ENCODE results near the gene SOHLH1.

The SOHLH1 gene, protein sequence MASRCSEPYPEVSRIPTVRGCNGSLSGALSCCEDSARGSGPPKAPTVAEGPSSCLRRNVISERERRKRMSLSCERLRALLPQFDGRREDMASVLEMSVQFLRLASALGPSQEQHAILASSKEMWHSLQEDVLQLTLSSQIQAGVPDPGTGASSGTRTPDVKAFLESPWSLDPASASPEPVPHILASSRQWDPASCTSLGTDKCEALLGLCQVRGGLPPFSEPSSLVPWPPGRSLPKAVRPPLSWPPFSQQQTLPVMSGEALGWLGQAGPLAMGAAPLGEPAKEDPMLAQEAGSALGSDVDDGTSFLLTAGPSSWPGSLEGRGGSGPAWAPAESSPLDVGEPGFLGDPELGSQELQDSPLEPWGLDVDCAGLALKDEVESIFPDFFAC

DNA sequence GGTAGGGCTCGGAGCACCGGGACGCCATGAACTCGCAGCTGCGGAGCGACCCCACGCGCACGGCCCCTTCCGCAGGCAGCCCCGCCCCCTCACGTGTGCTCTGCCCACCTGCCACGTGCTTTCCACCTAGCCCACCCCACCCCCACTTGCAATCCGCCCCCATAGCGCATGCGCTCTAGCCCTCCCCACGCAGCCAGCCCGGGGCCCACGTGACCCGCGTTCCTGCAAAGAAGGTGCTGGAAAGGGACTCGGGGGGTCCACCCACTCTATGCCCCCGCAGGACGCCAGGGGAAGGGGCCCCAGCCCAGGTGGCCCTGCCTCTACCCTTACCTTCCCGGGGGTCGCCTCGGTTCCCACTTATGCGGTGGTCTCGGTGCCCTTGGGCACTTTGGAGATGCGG, at the start of gene SOHLH1:
TSS of gene SOHLH1 (minus strand) at position 42 of the 400 bp plus-strand sequence. CDS start at position 28, 14 bp downstream.
- no peak for ATAC-seq
- DNase-seq = no peak

DNA sequence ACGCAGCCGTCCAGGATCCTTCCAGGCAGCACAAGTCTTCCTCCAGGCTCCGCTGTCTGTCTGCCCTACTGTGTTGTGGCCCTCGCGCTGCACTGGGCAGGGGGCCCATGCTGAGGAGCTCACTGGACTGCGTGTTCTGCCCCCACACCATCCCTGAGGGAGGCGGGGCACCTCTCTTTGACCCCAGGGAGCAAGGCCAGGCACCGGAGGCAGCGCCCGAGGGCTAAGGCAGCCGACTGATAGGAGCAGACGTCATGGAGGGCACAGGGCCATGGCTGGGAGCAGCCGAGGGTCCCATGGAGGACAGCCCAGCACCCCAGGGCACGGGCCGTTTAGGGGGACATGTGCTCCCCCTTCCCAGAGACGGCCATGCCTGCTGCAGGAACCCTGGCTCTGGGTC, 49.4 kb upstream of the SOHLH1 start:
- DNase-seq = no peak
- ATAC-seq = no peak

DNA sequence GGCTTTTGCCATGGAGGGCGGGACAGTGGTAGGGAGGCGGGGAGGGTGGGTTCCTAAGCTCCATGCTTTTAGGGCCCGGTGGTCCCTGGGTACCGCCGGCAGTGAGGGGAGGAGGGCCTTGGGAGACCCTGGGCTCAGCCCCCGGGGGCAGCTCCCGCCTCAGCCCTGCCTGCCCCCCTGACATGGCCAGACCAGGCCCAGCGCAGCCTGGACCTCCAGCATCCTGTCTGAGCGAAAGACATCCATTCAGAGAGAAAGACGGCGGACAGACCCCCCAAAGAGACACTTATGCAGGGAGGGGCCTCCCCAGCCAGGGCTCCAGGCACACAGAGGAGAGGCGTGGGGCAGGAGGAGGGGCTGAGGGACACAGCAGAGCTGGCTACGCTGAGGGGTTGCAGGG, 48.0 kb upstream of the SOHLH1 start:
- DNase-seq = no peak
- ATAC-seq = no peak

DNA sequence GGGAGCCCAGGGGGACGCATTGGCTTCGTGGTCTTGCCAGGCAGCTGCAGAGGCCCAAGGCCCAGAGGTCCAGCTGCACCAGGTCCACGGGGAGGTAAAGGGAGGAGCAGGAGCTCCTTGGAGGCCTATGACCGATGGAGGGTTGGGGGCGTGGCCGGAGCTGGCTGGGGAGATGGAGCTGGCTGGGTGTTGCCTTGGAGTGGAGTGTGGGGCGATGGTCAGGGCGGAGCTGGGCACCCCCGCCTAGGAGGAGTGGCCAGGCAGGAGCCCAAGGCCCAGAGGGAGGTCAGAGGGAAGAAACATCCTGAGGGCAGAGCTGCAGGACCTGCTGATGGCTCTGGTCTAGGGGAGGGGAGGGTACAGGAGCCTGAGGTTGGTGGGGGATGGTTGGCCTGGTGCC, 47.3 kb upstream of the SOHLH1 start:
- no peak for ATAC-seq
- DNase-seq = no peak

DNA sequence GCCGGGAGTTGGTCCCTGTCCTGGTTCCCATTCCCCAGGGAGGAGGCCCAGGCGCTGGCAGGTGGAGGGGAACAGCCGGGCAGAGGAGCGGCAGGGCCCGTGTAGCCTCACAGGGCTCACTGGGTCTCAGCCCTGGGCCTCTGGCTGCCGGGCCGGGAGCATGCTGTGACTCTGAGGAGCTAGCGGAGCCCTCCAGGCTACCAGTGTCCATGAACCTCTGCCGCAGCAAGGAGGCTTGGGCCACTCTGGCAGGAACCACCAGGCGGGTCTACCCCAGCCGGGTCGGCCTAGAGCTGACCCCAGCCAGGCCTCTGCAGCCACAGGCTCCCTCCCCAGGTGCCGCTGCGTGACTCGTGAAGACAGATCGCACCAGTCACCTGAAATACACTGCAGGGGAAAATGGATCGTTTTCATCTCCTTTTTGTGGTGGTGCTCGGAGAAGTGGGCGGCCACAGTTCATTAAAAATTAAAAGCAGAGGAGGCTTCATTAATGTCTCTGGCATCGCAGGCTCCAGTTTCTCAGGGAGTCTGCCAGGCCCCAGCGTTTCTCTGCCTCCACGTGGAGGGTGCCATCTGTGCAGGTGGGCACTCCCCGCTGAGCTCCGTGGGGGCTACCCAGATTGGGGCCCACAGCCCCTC, 46.5 kb upstream of the SOHLH1 start:
- no peak for ATAC-seq
- no peak for DNase-seq

DNA sequence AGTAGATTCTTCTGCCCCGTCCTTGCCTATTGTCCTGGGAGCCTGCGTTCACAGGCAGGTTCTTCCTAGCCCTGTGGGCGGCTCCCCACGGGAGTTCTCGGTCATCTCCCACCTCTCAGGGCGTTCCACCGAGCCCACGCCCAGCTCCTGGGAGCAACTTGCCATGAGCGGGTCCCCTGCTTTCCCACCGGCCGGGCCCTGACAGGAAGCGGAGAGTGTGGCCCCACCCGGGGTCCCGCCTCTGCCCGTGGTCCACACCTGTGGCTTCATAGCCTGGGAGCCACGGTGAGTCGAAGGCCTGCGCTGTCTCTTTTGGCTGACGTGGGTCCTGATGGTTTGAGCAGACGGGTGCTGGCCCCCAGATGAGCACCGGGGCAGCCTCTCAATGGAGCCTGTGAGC, 45.9 kb upstream of the SOHLH1 start:
- DNase-seq (no peak), ATAC-seq (no peak)

DNA sequence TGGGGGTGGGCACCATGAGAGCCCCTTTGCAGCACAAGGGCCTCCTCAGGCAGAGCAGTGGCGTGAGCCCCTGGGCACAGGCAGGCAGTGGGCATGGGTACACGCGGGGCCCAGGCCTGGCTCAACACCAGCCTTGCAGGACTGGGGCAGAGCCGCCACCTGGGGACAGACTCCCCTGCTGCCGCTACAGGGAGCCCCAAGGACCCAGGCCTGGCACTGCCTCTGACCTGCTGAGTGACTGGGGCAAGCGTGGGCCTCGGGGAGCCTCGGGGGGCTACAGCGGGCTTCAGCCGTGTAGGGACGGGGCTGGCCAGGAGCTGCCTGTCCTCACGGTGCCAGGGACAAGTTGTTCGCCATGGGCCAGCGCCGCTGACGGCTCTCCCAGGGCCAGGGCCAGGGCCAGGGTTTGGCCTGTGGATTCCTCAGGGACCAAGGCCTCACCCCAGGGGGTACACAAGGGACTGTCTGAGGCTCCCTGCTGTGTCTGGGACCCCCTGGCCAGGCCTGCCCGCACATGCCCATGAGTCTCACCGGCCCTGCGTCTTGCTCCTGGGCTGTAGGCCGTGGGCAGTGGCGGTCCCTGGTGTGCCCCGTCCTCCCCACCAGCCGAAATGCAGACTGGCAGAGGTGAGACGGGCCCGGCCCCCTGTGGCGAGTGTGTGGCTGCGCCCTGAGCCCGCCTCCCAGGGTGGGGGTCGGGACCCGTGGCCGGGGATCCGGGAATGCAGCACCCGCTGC, 45.2 kb upstream of the SOHLH1 start:
- no peak for ATAC-seq

DNA sequence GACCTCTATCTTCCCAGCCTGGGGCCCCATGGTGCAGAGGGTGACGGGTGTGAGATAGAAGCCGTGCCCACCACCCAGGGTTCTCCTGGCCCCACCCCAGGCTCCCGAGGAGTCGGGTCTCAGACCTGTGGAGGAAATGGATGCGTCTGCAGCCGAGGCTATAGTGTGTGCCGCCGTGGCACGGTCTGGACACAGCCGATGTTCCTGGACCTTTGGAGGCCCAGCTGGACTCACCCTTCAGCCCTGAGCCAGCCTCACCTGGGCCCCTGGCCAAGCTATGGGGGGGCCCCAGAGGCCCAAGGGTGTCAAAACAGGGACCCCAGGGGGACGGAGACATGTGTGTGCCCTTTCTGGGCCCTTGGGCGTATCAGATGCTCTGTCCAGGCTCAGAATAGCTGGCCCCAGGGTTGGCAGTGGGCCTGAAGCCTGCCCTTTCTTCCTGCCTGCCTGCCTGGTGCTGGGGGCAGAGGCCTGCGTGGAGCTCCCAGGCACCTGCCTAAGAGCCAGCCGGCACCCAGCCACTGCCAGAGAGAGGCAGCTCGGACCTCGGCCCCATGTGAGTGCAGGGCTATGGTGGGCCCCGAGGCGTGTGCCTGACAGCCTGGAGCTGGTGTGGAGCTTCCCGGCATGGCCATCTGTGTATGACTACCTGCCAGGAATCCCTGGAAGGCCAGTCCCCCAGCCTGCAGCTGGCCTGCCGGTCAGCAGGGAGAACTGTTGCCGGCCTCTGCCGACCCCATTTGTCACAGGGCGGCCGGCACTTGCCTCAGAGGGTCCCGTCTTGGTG, 44.5 kb upstream of the SOHLH1 start:
- ATAC-seq = no peak

More for the DNA sequence above, 45.2 kb upstream of the SOHLH1 start:
- DNase-seq = no peak

DNA sequence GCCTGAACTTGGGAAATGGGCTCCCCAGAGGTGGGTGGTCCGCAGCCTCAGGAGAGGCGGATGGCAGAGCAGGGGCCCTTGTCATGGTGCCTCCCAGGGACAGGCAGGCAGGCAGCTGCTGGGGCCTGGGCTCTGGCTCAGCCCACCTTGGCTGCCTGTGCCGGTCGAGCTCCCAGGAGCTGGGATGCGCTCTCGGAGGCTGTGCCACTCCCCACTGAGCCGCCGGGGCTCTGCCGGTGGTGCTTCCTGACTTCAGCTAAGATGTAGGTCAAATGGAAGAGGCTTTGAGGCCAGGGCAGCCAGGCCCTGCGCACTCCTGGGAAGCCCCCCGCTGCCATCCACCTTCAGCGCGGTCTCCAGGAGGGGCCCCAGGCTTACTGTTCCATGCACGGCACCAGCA, 43.7 kb upstream of the SOHLH1 start:
- DNase-seq (no peak), ATAC-seq (no peak)

More for the DNA sequence above, 44.5 kb upstream of the SOHLH1 start:
- no peak for DNase-seq

DNA sequence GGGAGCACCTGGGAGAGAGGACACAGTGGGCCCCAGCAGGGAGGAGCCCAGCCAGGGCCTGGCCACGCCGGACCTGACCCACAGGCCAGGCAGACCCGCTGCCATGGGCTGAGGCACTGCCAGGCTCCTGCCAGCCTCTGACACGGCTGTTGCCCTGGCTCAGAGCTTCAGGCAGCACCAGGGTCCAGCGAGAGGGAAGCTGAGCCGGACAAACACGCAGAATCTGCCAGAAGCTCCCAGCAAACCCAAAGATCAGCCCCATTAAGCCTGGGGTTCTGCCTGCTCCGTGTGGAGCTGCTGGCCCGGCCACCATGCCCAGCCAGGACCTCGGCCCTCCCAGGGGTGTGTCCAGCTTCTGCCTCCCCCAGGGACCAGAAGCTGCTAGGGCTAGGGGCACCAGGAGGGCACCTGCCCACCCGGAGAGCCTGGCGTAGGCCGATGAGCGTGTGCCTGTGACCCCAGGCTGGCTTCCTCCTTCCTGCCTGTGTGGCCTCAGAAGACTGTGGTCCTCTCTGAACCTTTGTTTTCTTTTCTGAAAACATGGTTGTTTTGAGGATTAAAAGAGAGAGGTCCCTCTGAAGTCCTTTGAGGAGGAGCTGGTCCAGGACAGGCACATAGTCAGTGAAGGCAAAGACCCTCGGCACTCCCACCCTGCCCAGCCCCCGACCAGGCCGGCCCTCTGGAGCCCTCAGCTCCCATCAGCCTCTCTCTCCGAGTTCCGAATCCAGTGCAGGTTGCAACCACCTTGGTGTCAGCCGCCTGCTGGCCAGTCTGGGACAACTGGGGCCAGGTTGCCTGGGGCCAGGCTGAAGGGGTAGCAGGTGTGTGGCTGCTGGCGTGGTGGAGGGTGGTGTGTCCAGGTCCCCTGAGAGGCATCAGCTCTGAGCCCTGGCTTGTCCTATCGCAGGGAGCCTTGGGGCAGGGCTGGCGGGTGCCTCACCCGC, 42.3 kb upstream of the SOHLH1 start:
- ATAC-seq (no peak), DNase-seq (no peak)

DNA sequence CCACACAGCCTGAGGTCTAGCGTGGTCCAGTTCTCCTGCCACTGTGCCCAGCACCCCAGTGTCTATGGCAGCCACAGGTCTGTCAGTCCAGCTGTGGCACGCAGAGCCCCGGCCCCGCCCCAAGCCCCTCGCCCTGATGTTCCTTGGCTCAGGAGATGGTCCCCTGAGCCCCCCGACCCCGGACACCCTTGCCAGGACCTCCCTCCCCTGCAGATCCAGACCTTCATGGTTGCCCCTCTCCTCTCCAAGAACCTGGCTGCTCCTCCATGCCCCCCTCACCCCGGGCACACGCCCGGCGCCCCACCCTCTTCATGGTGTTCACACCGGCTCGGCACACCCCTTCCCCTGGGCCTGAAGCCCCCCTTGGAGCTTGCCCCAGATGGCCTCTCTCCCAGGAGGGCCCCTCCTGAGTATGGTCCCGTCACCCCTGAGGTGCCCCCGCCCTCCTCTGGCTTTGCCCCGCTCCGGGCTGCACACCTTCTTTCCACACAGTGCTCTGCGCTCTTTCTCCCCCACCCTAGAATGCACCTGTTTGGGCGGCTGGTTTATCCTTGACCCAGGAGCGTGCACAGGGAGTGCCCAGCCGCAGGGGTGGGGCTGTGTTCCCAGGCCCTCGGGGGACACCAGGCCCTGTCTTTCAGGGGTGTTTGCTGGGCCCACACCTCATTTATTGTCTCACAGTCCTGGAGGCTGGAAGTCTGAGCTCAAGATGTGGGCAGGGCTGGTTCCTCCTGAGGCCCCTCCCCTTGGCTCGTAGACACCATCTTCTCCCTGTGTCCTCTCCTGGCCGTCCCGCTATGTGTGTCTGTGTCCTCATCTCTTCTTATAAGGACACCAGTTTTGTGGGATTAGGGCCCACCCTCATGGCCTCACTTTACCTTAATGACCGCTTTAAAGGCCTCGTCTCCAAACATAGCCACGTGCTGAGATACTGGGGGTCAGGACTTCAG, 40.3 kb upstream of the SOHLH1 start:
- no peak for DNase-seq
- ATAC-seq = no peak

DNA sequence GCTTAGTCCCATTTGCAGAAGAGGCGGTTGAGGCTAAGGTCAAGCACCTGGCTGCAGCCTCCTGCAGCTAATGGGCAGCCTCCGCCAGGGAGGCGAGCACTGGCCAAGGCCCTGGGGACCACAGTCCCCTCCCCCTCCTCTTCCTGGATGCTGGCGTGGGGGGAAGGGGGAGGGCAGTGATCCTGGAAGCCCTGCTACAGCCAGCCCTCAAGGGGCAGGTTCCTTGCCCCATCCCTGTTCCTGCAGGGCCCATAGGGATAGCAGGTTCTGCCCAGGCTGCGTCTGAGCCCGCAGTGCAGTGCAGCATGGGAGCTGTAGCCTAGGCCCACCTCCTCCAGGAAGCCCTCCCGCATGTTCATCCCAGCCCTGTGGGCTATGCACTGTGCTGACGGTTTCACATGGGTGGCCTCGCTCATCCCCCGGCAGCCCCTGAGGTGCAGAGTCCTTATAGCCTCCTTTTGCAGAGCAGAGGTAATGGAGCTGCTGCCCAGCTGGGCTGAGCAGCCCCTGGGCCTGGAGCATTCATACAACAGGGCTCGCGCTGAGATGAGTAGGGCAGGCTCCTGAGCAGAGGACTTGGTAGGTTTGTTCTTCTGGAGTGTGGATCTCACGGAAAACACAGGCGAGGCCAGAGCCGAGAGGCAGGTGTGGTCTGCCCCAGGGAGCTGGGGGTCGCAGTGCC, 38.7 kb upstream of the SOHLH1 start:
- no peak for DNase-seq
- no peak for ATAC-seq

DNA sequence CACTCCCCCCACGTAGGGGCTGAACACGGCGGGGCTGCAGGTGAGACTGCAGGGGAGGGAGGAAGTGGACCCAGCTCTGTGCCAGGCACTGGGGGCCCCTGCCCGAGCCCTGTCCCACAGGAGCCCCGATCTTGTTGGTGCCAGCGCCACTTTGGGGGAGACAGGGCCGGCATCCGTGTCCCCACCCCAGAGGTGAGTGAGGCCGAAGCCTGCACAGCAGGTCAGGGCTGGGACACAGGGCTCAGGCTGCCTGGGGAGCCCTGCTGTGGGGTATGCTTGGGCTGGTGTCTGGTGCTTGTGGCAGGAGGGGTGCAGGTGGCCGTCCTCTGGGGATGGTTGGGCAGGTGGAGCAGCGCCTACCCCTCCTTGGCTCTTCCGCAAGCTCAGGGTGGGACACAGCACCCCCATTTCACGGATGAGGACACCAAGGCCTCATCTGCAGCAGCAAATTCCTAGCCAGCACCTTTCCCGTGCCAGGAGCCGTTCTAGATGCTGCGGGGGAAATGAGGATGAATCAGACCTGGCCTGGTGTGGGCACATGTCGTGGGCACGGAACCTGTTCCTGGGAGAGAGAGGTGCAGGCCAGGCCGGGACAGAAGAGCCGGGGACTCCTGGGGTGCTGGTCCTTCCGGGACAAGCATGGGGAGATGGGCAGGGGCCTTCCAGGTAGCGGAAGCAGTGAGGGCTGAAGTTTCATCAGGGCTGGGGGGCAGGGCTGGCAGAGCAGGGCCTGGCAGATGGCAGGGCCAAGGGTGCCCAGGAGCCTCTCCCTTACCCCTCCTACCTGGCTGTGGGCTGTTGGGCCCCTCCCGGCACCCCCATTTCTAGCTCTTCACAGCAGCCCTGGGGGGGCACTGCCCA, 37.9 kb upstream of the SOHLH1 start:
- DNase-seq = no peak

DNA sequence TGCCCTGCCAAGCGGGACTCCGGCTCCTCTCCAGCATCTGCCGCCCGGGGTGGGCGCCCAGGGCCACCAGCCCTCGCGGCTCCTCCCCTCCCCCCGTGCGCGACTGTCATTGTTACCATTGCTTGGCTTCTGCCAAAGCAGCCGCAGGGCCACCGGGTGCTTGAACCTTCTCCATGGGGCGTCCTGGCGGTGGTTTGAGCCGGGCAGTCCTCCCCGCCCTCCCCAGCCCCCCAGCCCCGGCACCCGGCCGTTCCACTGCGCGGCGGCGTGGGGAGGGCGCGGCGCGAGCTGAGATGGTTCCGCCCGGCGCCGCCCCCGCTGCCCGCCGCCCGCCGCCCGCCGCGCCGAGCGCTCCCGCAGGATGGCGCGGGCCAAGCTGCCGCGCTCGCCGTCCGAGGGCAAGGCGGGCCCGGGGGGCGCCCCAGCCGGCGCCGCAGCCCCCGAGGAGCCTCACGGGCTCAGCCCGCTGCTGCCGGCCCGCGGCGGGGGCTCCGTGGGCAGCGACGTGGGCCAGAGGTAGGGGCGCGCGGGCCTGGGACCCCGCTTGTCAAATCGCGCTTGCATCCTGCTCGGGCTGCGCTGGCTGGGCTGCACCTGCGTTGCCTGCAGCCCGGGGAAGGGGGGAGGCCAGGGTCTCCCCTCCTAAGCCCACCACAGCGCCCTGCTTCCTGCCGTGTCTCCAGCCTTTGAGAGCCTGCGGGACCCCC, 37.1 kb upstream of the SOHLH1 start:
- no peak for ATAC-seq
- DNase-seq = no peak

More for the DNA sequence above, 37.9 kb upstream of the SOHLH1 start:
- peak; percentile 10 for ATAC-seq

DNA sequence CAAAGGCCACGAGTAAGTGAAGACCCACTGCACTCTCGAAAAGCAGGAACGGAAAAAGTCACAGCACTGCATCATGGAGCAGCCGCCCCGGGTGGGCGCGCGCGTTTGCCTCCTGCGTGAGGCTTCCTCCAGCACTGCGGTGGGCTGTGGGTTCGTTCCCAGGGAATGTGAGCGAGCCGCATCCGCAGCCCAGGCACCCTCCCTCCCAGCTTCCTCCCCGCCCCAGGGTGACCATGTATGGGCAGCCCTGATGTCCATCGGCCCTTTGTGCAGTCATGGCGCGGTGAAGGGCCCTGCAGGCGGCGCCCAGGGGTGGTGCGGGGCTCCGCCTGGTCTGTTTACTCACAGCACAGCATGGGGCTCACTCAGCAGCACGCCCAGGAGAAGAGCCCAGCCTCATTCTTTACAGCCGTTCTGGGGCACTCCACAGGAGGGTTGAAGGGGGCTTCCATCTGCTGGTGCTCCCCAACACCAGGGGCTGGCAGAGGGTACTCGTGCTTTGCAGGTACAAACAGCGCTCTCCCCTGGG, 35.4 kb upstream of the SOHLH1 start:
- DNase-seq (no peak), ATAC-seq (no peak)

DNA sequence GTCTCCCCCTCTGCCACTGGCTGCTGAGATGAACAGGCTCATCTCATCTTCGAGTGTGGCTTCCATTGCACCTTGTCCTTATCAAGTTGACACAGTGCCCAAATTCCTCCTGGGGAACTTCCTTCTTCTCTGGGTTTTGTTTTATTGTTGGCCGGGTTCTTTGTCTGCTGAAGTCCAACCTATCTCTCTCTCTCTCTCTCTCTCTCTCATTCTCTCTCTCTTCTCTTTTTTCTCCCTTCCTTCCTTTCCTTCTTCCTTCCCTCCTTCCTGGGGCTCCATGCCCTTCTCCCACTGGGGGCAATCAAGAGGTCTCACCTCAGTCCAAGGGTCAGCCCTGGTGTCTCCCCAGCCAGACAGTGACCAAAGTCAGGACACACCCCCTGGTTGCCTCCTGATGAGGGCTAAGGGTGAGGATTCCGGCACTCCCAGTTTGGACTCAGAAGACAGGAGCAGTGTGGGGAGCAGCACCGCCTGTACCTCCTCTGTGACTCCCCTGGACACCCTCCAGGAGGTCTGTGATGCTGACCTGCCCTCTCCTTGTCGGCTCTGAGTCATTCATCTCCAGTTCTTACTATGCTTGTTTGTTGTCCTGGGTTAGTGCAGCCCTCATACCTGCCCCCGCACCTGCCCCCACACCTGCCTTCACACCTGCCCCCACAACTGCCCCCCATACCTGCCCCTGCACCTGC, 33.4 kb upstream of the SOHLH1 start:
- DNase-seq (no peak), ATAC-seq (no peak)

DNA sequence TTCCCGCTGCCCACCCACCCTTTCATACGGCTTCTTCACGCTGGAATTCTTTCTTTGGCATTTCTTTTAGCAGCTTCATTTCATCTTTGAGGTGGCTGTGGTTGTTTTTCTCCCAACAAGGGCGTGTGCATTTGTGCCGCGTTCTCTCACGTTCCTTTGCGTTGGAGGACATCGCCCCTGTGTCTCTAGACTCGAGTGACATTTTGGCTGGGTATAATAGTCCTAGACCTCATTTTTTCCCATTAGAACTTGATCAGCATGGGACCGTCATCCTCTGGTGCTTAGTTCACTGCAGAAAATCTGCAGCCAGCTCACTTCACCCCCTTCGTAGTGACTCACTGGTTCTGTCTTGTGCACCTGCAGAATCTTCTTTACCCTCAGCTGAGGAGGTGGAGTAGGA, 32.2 kb upstream of the SOHLH1 start:
- no peak for ATAC-seq
- DNase-seq = no peak

All from stimulated activated naive CD8-positive, alpha-beta T cell treated with anti-CD3 and anti-CD28 coated beads, Interleukin-15, Interleukin-2, amounts not matched to agents 100 U/mL and 50 U/mL, for 24 hours (primary cell).